Stimulated activated CD8-positive, alpha-beta memory T cell treated with anti-CD3 and anti-CD28 coated beads, Interleukin-4, amount 100 ng/mL, for 1 hour (primary cell): ENCODE data around the gene NOL7.

Experiments
- DNase-seq, 2 donors: peaks; one replicate each; pipeline ENCODE4 v3.0.0-alpha.2; 2020; ENCODE audit warnings: low read depth in 2 of 2, low spot score in 1 of 2

Gene NOL7

DNA sequence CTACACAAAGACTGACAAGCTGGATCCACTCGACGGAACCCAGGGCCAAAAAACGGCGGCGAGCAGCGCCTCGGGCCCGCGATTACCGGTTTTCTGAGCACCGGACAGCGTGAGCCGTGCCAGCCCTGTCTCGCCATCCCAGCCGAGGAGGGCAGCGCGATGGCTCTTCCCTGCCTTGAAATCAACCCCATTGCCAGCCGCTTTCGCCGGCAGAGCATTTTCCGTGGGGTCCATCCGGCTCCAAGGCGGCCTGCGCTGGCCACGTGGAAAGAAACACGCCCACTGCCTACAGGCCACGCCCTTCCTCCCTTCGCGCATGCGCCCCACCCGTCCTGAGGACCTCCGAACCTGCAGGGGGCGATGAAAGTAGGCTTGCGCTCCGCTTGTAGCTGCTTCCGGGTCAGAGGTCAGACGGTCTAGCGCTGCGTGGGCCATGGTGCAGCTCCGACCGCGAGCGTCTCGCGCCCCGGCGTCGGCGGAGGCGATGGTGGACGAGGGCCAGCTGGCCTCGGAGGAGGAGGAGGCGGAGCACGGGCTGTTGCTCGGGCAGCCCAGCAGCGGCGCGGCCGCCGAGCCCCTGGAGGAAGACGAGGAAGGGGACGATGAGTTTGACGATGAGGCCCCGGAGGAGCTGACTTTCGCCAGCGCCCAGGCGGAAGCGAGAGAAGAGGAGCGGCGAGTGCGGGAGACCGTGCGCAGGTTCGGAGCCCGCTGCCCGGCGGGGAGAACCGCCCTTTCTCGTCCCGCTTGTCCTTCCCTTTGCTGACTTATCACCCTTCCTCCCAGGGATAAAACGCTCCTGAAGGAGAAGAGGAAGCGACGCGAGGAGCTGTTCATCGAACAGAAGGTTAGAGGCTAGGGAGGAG is at the start of gene NOL7:
TSS of gene NOL7 (plus strand) at position 410 of the 866 bp plus-strand sequence. CDS start at position 434, 24 bp downstream.
- peak; percentile 97 for DNase-seq

DNA sequence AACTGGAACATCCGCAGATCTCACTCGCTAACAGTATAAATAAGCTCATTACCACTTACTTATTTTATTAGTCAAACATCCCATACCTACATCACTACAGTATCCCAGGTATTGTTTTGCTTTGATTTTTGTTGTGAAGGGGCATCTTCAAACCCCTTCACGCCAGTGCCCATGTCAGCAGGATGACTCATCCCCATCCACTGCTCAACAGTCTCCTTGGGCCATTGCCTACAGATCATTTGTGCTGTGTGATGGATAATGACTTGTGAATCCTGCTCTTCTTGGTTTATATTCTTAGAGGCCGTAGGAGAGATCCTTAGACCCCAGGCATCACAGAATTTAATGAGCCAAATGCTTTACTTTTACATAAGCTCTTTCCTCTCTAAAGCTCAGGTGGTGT is 49.2 kb upstream of the NOL7 start:
- DNase-seq: no peak

DNA sequence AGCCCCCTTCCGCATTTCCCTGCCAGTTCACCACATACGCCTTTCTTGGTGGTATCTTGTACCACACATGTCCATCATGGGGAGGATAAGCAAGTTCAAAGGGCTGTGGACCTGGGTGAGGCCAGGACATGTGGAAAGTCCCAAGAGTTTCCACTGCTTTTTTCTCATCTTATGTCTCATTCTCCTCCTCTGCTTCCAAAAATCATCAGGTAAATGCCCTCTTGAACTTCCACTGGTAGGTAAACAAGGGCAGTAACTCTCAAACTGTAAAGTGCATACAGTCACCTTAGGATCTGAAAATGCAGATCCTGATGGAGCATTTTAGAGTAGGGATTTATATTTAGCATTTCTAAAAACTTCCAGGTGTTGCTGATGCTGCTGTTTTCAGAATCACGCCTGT is 48.6 kb upstream of the NOL7 start:
- DNase-seq: no peak

DNA sequence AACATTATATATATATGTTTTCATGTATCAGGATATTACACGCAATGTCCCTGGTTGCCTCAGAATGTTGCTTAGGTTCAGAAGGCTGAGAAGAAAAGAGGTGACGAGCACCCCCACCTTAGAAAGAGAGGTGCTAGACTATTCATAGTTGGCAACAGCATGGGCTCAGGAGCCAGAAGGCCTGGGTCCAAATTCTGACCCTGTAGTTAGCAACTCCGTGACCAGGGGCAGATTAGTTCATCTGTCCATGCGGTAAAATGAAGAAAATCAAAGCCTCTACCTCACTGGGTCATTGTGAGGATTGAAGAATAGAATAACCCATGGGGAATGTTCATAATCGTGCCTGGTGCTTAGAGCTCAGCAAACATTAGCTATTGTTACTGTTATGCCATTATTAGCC is 46.2 kb upstream of the NOL7 start:
- no peak for DNase-seq

DNA sequence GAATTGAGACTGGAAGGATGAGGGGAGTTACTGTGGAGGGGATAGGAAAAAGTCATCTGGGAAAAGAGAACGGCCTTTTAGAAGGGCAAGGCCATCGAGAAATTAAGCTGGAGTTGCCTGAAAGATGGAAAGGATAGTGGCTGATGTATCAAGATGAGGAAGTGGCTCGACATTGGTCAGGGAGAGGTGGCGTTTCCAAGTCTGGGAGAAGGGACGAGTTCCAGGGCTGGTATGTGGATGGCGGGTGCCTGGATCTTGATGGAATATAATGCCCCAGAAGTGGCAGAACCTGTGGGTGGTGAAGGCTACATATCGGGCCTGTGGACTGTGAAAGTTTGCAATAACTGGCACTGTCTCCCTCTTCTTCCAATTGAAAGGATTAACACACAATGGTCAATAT is 42.9 kb upstream of the NOL7 start:
- no peak for DNase-seq

DNA sequence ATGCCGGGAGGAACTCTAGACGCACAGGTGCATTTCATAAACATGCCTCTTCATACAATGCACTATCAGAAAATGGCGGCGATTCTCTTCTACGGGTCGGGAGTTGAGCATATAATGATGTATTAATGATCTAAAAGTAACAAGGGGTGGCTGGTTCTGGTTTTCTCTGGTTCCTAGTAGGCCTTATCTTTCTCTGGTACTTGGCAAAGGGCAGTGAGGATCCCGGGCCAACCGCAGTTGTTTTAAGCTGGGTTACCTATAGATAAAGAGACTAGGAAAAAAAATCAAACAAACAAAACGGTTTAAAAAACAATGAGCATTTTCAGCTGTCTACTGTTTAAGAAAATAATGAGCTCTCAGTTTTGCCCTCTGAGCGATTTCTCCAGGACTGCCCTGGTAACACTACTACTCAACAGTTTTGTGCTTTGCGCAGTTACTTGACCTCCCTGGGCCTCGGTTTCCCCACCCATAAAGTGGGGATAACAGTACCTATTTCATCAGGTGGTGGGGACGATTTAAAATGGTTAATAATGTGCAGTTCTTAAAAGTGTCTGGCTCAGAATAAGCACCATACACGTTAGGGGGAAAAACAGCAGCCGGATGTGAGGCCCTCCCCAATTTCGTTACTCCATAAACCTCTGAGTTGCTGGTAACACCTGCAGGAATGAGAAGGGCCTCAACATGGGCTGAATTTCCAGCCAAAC is 42.0 kb upstream of the NOL7 start:
- no peak for DNase-seq

DNA sequence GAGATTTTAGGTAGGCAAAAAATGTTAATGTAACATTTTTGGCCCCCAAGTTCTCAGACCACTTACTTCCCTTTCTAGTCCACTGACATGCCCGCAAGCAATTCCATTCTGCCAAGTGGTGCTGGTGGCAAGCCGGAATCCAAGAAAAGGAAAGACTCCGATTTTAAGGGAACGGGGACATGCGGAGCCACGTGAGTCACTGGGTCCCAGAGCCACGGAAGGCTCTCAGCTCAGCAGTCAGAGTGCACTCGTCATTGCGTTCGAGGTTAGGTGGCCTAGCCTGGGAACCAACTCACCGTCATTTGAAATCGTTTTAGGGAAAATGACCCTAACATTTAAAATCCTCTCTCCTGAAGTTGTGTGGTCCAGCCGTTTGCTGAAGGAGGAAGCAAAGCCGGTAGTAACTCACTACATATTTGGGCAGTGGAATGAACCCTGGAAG is 41.4 kb upstream of the NOL7 start:
- no peak for DNase-seq

DNA sequence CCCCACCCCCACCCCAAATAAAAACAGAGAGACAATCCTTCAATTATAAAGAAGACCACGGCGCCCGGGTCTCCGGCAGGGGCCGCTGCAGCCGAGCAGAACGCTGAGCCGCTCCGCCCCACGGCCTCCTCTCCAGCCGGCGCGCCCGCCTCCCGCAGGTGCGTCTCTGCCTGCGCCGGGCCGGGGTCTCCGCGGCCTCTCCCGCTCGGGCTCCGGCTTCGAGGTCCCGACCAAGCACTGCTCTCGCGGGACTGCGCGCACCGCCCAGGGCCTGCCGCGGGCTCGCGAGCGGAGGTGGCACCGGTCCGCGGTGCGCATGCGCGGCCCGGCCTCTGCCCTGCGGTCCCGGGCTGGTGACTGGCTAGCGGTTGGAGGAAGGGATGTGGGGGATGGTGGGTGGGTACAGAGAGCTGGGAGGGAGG is 41.0 kb upstream of the NOL7 start:
- DNase-seq: peak; percentile 83 to 87

DNA sequence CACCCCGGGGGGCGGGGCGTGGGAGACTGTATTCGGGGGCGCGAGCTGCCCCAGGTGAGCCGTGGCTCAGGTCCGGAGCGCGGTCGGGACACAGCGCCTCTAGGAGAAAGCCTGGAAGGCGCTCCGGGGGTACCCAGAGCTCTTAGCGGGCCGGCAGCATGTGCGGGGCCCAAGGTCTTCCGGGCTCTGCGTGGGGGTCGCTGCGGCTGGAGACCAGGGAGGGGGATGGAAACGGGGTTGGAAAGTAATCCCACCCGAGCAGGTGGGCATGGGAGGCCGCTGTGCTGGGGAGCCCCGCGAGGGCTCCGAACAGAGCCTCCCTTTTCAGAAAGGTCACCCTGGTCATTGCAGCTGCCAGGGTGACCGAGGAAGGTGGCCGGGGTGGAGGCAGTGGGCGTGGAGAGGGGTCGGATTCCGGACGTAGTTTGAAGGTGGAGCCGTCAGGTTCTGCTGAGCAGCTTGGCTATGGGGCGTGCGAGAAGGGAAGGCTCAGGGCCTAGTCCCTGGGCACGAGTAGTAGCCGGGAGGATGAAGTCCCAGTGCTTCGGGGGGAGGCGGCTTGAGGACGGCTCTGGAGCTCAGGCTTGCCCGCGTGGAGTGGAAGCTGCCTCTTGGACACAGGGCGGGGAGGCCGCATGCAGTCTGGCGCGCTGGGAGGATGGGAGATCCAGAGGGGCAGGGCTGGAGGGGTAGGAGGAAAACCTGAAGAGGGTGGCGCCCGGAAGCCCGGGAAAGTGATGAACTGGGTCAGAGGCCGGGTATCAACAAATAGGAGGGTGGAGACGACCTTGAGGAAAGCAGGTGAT is 40.4 kb upstream of the NOL7 start, which contains the start of gene SIRT5:
TSS of gene SIRT5 (plus strand) at position 31 of the 806 bp plus-strand sequence. CDS start 9,510 bp downstream, outside the sequence.
- DNase-seq: peak; percentile 29 to 32

DNA sequence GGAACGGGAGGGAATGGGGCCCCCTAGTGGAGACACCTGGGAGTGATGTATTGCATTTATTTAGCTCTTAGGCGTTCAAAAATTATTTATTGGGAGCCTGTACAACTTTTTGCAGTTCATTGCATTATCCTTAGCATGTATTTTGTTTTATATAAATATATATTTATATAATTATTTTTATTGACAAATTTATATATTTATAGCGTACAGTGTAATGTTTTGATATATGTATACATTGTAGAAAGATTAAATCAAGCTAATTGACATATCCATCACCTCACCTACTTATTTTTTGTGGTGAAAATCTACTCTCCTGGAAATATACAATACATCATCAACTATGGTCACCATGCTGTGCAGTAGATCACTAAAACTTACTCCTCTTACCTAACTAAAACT is 39.8 kb upstream of the NOL7 start:
- peak in 1 of 2 donors; percentile 36 for DNase-seq

DNA sequence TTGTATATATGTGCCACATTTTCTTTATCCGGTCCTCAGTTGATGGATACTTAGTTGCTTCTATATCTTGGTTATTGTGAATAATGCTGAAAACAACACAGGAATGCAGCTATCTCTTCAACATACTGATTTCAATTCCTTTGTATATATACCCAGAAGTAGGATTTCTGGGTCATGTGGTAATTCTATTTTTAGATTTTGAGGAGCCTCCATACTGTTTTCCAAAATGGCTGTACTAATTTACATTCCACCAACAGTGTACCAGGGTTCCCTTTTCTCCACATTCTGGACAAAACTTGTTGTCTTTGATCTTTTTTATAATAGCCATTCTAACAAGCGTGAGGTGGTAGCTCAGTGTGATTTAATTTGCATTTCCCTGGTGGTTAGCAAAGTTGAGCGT is 39.1 kb upstream of the NOL7 start:
- no peak for DNase-seq

DNA sequence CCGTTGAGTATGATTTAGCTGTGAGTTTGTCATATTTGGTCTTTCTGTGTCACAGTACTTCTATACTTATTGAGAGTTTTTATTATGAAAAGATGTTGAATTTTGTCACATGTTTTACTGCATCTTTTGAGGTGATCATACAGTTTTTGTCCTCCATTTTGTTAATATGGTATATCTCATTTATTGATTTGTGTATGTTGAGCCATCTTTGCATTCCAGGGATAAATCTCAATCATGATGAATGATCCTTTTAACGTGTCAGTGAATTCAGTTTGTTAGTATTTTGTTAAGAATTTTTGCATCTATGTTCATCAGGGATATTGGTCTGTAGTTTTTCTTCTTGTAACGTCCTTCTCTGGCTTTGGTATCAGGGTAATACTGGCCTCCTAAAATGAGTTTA is 37.2 kb upstream of the NOL7 start:
- DNase-seq: no peak

DNA sequence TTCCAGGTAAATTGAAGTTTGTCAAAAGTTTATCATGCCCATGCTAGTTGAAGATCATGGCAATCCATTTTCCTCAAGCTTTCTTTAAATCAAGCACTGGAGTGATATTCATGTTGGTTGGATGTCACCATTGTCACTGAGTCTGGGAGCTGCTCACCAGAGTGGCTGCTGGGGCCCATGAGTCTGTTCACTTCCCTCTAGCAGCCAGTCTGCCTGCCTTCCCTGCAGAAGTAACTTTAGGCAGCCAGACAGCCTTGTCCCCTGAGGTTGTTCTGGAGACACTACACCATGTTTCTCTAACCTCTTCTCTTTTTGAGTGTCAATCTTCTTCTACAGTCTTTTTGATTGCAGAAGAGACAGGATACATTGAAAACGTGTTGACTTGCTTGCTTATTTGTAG is 35.2 kb upstream of the NOL7 start:
- DNase-seq: no peak

DNA sequence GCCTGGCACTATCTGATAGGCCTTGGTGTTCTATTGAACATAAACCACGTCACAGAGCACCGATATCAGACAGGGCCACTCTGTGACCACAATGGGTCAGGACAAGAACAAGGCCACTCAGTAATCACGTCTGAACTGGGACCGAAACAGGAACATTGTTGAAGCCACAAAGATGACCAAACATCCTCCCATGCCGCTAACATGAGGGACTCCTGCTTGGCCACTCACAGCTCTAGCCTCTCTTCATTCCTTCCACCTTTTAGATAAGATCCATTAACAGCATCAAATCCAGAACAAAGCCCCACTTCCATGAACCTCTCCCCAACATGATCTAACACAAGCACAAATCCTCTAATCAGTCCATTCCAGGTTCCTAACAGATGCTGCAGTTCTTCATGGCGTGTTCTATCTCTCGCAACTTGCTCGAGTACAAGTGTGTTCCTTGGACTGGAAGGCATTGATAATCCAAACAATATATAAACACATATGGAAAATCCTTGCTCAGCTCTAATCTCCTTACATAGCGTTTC is 33.4 kb upstream of the NOL7 start:
- no peak for DNase-seq

DNA sequence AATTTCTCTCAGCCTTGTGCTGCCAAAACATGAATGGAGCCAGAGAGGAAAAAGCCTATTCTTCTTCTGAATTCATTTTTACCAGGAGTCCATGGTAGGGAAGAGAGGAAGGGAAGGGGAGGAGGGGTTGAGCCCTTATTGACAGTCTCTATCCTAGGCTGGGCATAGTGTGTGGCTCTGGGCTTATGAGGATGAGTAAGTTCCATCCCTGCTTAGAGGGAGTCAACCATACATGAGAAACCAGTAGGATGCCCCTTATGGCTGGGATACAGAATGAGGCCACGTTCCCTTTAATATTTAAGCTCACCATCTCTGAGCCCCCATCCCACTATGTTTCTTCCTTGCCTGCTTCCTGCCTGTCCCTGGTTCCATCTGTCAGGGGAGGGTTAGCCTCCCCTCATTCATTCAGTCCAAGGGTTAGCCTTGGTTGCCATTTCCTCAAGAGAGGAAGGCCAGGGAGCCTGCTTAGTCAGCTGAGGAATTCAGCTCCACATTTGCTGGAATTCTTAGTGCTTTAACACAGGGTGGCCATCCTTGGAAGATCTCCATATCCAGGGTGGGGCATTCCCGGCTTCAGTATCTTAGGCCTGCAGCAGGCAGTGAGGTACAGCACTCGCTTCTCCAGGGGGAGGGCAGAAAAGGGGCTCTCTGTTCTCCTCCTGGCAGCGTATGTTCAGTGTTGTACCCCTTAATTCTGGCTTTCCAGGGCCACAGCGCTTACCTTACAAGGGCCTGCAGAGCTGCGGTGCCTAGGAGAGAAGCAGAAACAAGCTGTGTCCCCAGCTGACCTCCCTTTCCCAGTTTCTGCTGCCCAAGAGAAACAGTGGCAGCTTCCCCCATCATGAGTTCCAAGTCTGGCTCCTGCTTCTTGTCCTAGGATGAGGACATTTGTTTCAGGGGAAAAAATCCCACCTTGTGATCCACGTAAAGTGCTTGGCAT is 28.3 kb upstream of the NOL7 start:
- DNase-seq: no peak

DNA sequence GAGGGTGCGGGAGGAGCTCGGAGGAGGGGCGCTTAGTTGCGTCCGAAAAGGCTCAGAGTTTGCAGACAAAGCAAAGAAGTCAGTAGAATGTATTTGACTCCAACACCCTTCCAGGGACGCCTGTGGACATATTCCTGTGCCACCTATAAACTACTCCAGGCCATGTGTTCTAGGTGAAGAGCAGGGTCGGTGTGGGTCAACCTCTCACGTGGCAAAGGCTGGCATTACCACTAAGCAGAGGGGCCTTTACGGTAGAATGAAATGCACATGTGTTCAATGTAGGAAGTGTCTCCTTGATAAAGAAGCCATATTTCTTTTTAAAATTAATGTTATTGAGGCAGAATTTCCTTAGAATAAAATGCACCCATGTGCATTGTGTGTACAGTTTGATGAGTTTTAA is 25.3 kb upstream of the NOL7 start:
- no peak for DNase-seq

DNA sequence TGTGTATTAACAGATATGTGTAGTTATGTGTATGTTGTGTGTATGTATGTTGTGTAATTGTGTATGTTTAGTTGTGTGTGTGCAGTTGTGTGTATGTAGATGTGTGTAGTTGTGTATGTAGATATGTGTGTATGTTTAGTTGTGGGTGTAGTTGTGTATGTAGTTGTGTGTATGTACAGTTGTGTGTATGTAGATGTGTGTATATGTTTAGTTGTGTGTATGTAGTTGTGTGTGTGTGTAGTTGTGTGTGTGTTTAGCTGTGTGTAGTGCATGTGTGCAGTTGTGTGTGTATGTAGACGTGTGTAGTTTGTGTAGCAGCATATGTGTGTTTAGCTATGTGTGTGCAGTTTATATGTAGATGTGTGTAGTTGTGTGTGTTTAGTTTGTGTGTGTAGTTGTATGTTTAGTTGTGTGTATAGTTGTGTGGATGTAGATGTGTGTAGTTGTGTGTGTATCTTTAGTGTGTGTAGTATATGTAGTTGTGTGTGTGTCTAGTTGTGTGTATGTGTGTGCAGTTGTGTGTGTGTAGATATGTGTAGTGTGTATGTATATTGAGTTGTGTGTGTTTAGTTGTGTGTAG is 24.5 kb upstream of the NOL7 start:
- DNase-seq: no peak

DNA sequence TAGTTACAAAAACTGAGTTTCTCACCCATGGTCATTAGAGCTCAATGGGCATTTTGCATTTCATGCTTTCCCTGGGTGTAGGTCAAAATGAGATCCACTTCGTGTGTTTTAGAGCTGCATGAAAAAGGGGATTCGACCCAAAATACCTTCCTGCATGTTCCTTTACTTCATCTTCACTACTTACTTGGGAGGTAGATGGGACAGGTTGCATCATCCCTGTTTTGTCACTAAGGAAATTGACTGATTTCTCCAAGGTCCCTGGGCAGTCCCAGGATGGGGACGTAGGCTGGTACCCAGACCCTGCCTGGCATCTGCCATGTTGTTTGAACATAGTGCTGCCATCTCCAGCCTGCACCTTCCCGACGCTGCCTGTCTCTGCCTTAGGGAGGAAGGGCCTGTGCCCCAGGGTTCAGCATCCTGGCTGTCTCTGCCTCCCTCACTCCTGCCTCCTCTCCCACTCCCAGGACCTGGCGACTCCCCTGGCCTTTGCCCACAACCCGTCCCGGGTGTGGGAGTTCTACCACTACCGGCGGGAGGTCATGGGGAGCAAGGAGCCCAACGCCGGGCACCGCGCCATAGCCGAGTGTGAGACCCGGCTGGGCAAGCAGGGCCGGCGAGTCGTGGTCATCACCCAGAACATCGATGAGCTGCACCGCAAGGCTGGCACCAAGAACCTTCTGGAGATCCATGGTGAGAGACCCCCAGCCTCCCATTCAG is 23.8 kb upstream of the NOL7 start:
- no peak for DNase-seq

DNA sequence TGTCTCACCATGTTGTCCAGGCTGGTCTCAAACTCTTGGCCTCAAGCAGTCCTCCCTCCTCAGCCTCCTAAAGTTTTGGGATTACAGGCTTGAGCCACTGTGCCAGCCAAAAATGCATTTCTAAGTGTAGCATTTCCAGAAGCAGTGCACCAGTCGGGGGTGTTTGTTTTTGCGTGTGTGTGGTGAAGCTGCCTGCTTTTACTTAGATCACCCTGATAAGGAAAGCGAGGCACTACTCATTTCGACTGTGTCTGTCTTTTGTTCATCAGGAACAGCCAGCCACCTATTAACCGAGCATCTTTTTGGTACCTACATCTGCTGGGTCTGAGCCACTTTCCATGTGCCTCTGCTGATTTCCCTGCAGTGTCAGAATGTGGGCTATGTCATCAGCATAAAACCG is 22.0 kb upstream of the NOL7 start:
- no peak for DNase-seq
